ENCODE results near the gene ZNF708.
"Not testable (repeated sequence)": the region's sequence is repeated elsewhere in the genome, so short reads cannot be mapped to it uniquely, and the experiment has no call there.

DNA sequence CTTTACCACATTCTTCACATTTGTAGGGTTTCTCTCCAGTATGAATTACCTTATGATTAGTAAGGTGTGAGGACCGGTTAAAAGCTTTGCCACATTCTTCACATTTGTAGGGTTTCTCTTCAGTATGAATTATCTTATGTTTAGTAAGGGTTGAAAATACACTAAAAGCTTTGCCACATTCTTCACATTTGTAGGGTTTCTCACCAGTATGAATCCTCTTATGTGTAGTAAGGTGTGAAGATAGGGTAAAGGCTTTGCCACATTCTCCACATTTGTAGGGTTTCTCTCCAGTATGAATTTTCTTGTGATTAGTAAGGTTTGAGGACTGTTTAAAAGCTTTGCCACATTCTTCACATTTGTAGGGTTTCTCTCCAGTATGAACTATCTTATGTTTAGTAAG is 35.4 kb downstream of the ZNF708 start:
- TF ChIP-seq, protein P1, sequence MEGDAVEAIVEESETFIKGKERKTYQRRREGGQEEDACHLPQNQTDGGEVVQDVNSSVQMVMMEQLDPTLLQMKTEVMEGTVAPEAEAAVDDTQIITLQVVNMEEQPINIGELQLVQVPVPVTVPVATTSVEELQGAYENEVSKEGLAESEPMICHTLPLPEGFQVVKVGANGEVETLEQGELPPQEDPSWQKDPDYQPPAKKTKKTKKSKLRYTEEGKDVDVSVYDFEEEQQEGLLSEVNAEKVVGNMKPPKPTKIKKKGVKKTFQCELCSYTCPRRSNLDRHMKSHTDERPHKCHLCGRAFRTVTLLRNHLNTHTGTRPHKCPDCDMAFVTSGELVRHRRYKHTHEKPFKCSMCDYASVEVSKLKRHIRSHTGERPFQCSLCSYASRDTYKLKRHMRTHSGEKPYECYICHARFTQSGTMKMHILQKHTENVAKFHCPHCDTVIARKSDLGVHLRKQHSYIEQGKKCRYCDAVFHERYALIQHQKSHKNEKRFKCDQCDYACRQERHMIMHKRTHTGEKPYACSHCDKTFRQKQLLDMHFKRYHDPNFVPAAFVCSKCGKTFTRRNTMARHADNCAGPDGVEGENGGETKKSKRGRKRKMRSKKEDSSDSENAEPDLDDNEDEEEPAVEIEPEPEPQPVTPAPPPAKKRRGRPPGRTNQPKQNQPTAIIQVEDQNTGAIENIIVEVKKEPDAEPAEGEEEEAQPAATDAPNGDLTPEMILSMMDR (IDR thresholded peaks at IDR 0.05): not testable (repeated sequence)
- not testable (repeated sequence) for TF ChIP-seq EZH2 (IDR thresholded peaks at IDR 0.05; ENCODE audit: borderline replicate concordance, insufficient read depth, low read depth, low read length, poor library complexity, severe bottlenecking)

Data from B cell (primary cell).